ENCODE measurements around the gene ARL6IP4.

The ARL6IP4 gene

GRCh38 chr12:122959566-122960192, 20.8 kb upstream of the ARL6IP4 start:
- no peak for DNase-seq

- no peak for DNase-seq
Observed at GRCh38 chr12:122960193-122960569, 20.3 kb upstream of the ARL6IP4 start.

- no peak for DNase-seq
Observed at GRCh38 chr12:122961531-122962329, 18.8 kb upstream of the ARL6IP4 start.

- peak; percentile 82 for DNase-seq
Observed at GRCh38 chr12:122963941-122964265, 16.6 kb upstream of the ARL6IP4 start.

- no peak for DNase-seq
Observed at GRCh38 chr12:122964439-122965257, 15.8 kb upstream of the ARL6IP4 start.

- no peak for DNase-seq
Observed at GRCh38 chr12:122965321-122965751, 15.1 kb upstream of the ARL6IP4 start.

- DNase-seq: peak; percentile 53
Observed at GRCh38 chr12:122965851-122966742, 14.4 kb upstream of the ARL6IP4 start, which contains the start of gene ABCB9. ABCB9 (minus strand) TSS chr12:122966463; CDS start chr12:122960235, 6,228 bp downstream.

- no peak for DNase-seq
Observed at GRCh38 chr12:122966743-122967550, 13.5 kb upstream of the ARL6IP4 start.

- DNase-seq: no peak
Observed at GRCh38 chr12:122968104-122968503, 12.4 kb upstream of the ARL6IP4 start.

- peak; percentile 16 for DNase-seq
Observed at GRCh38 chr12:122969676-122970075, 10.8 kb upstream of the ARL6IP4 start.

GRCh38 chr12:122974274-122974891, 6.1 kb upstream of the ARL6IP4 start:
- peak; percentile 92 for DNase-seq

GRCh38 chr12:122974892-122975789, 5.3 kb upstream of the ARL6IP4 start, which contains the start of gene OGFOD2:
OGFOD2 (plus strand) TSS chr12:122975244; CDS start chr12:122975252, 8 bp downstream.
- DNase-seq: peak; percentile 60

- DNase-seq: no peak
Observed at GRCh38 chr12:122975790-122976647, 4.5 kb upstream of the ARL6IP4 start.

GRCh38 chr12:122976648-122976975, 3.9 kb upstream of the ARL6IP4 start:
- DNase-seq: no peak

GRCh38 chr12:122977153-122977552, 3.3 kb upstream of the ARL6IP4 start:
- no peak for DNase-seq

GRCh38 chr12:122977655-122978392, 2.7 kb upstream of the ARL6IP4 start:
- DNase-seq: no peak

- no peak for DNase-seq
Observed at GRCh38 chr12:122978507-122978955, 1.9 kb upstream of the ARL6IP4 start.
